GM12891 (cell line): ENCODE data around the gene ZBTB45.
"Not testable (repeated sequence)": the region's sequence is repeated elsewhere in the genome, so short reads cannot be mapped to it uniquely, and the experiment has no call there.

ENCODE experiments used
- DNase-seq: peaks from one replicate; pipeline ENCODE4 v3.0.0; 2011; ENCODE audit warnings: low spot score; ENCODE audit not compliant: insufficient read length
- FAIRE-seq: peaks from 2 replicates; lab custom pipeline; 2011; peaks lifted over from hg19 to GRCh38; lab: Jason Lieb, UNC
- PAX5 ChIP-seq: IDR thresholded peaks from 2 replicates; pipeline ENCODE4 v1.6.1; 2011; ENCODE audit warnings: low read length, moderate library complexity, mild to moderate bottlenecking; ENCODE audit not compliant: insufficient read depth, severe bottlenecking
- POLR2A ChIP-seq: IDR thresholded peaks from 2 replicates; pipeline ENCODE4 v1.6.1; 2011; ENCODE audit warnings: low read depth, low read length, control low read depth
- POLR2AphosphoS5 ChIP-seq: IDR thresholded peaks from 2 replicates; pipeline ENCODE4 v1.6.1; 2011; ENCODE audit warnings: low read depth, low read length, control low read depth
- POU2F2 ChIP-seq: IDR thresholded peaks from 2 replicates; pipeline ENCODE4 v1.6.1; 2011; ENCODE audit warnings: low read depth, mild to moderate bottlenecking, control low read depth, low read length, moderate library complexity
- SPI1 ChIP-seq: IDR thresholded peaks from 2 replicates; pipeline ENCODE4 v1.6.1; 2011; ENCODE audit warnings: low read depth, low read length, control low read depth
- TAF1 ChIP-seq: IDR thresholded peaks from 2 replicates; pipeline ENCODE4 v1.6.1; 2011; ENCODE audit warnings: low read depth, low read length, control low read depth

ZBTB45 gene

GRCh38 chr19:58548859-58549663, 29.5 kb upstream of the ZBTB45 start:
- no peak for FAIRE-seq
- DNase-seq, result no peak
- TF ChIP-seq PAX5, result no peak
- TF ChIP-seq TAF1, result no peak
- TF ChIP-seq POU2F2, result no peak
- no peak for TF ChIP-seq POLR2A
- no peak for TF ChIP-seq SPI1
- TF ChIP-seq POLR2AphosphoS5, result no peak; the same call in 1 of the 2 replicates

GRCh38 chr19:58547323-58548312, 28.0 kb upstream of the ZBTB45 start:
- FAIRE-seq, result no peak
- TF ChIP-seq POU2F2 (no peak), SPI1 (no peak), PAX5 (no peak), TAF1 (no peak), POLR2A (no peak; the same call in none of the 2 replicates), POLR2AphosphoS5 (peak; percentile 58)

GRCh38 chr19:58546019-58546530, 26.5 kb upstream of the ZBTB45 start:
- no peak for TF ChIP-seq SPI1
- TF ChIP-seq POLR2A, result no peak
- TF ChIP-seq POLR2AphosphoS5, result no peak
- no peak for TF ChIP-seq TAF1
- TF ChIP-seq PAX5, result no peak
- TF ChIP-seq POU2F2, result no peak
- DNase-seq (no peak), FAIRE-seq (no peak)

More at GRCh38 chr19:58547323-58548312, 28.0 kb upstream of the ZBTB45 start:
- DNase-seq, result no peak

- no peak for FAIRE-seq
- no peak for DNase-seq
Measured at GRCh38 chr19:58545286-58546018, 25.8 kb upstream of the ZBTB45 start.

GRCh38 chr19:58544591-58545285, 25.1 kb upstream of the ZBTB45 start:
- TF ChIP-seq SPI1 (no peak), TAF1 (no peak), POU2F2 (no peak), PAX5 (no peak), POLR2AphosphoS5 (no peak), POLR2A (no peak; the same call in 1 of the 2 replicates)
- peak; percentile 95 for DNase-seq
- FAIRE-seq, result no peak

More at GRCh38 chr19:58545286-58546018, 25.8 kb upstream of the ZBTB45 start:
- no peak for TF ChIP-seq POLR2AphosphoS5
- TF ChIP-seq POLR2A, result 0 out of 2 replicates have a peak, but pooled peaks have one; percentile 19

- peak; percentile 99 for DNase-seq
- TF ChIP-seq POLR2AphosphoS5 (peak; percentile 95), PAX5 (no peak), POU2F2 (peak; percentile 78), TAF1 (peak; percentile 85), SPI1 (no peak), POLR2A (peak; percentile 80)
- peak; percentile 97 for FAIRE-seq
Measured at GRCh38 chr19:58543826-58544590, 24.4 kb upstream of the ZBTB45 start, which contains the start of gene TRIM28. TSS of gene TRIM28 (plus strand) at chr19:58544064. CDS start at chr19:58544758, 694 bp downstream.

GRCh38 chr19:58542641-58543372, 23.2 kb upstream of the ZBTB45 start:
- not testable (repeated sequence) for FAIRE-seq, DNase-seq

- not testable (repeated sequence) for DNase-seq, FAIRE-seq
Measured at GRCh38 chr19:58539169-58539559, 19.6 kb upstream of the ZBTB45 start.
